Left ventricle myocardium inferior (tissue), 1 donor: ENCODE results near the gene RYR2. TPM values are rescaled to one million over a fixed set of nuclear protein-coding genes. Genes with fewer than 3 reads are reported as not detected.

Experiments used
- DNase-seq: peaks from one replicate; pipeline ENCODE4 v3.0.0-alpha.2; 2020
- H3K27ac ChIP-seq: fragments of 200-600 bp; replicated peaks from 2 replicates; pipeline ENCODE4 v1.8.0; 2021
- H3K27me3 ChIP-seq: fragments of 200-600 bp; 2 replicates; pipeline ENCODE4 v1.8.0; 2021; ENCODE audit warnings: low read depth
- H3K36me3 ChIP-seq: fragments of 200-600 bp; 2 replicates; pipeline ENCODE4 v1.8.0; 2021
- H3K4me1 ChIP-seq: fragments of 200-600 bp; 2 replicates; pipeline ENCODE4 v1.8.0; 2021
- H3K4me3 ChIP-seq: fragments of 200-600 bp; 2 replicates; pipeline ENCODE4 v1.8.0; 2021; ENCODE audit warnings: mild to moderate bottlenecking, moderate library complexity
- H3K9me3 ChIP-seq: fragments of 200-600 bp; replicated peaks from 2 replicates; pipeline ENCODE4 v1.8.0; 2021
- CTCF ChIP-seq: fragments of 200-600 bp; IDR thresholded peaks from 2 replicates; pipeline ENCODE4 v1.8.0; 2021; ENCODE audit warnings: antibody characterized with exemption, mild to moderate bottlenecking, borderline replicate concordance
- intact Hi-C: fragments of 100-400 bp; cut with micrococcal nuclease; formaldehyde crosslinking; loops from one replicate; pipeline ENCODE4 v1.11.0; 2022
- total RNA-seq: library from RNA; stranded (reverse); fragmentation: NEBNext Ultra II Directional; extraction: Animal tissue kit (Norgen Biotek cat#: 25700); gene quantifications from one replicate; pipeline ENCODE4 v1.2.1, GENCODE V29; 2021
- donor health status: DM: no; HTN: yes; CAD: no; lungs with severe emphysema.

RYR2 gene
- total RNA-seq, 1 donor from 2014 or later = 783 TPM

- Histone ChIP-seq H3K9me3 (no peaks in the 10 kb centered on the region), H3K4me3 (no peak overlapping the region), H3K4me1 (peaks cover 86% of the 10 kb centered on the region), H3K27ac (peak overlapping the region; percentile 28), H3K36me3 (no peaks in the 10 kb centered on the region), H3K27me3 (no peaks in the 10 kb centered on the region)
- DNase-seq = no peak
- no peak for TF ChIP-seq CTCF
- intact Hi-C loops = no loop called here
Measured at GRCh38 chr1:237316352-237316751, 274.4 kb downstream of the RYR2 start.

- Histone ChIP-seq H3K4me1 (peaks cover 96% of the 10 kb centered on the region), H3K27ac (no peak overlapping the region), H3K27me3 (no peaks in the 10 kb centered on the region), H3K9me3 (no peaks in the 10 kb centered on the region), H3K36me3 (no peaks in the 10 kb centered on the region), H3K4me3 (no peak overlapping the region)
- no peak for DNase-seq
- intact Hi-C loops = no loop called here
- TF ChIP-seq CTCF = no peak
Measured at GRCh38 chr1:237318748-237319147, 276.8 kb downstream of the RYR2 start.

GRCh38 chr1:237320890-237321289, 278.9 kb downstream of the RYR2 start:
- intact Hi-C loops = no loop called here
- no peak overlapping the region for H3K4me3 ChIP-seq
- peak overlapping the region; percentile 53 for H3K27ac ChIP-seq
- DNase-seq = no peak
- no peak for TF ChIP-seq CTCF
- no peaks in the 10 kb centered on the region for H3K27me3 ChIP-seq
- H3K36me3 ChIP-seq = no peaks in the 10 kb centered on the region
- no peaks in the 10 kb centered on the region for H3K9me3 ChIP-seq
- H3K4me1 ChIP-seq = peaks cover 99% of the 10 kb centered on the region

GRCh38 chr1:237324226-237324625, 282.2 kb downstream of the RYR2 start:
- intact Hi-C loops = no loop called here
- TF ChIP-seq CTCF = no peak

GRCh38 chr1:237327061-237327460, 285.1 kb downstream of the RYR2 start:
- H3K27me3 ChIP-seq = no peaks in the 10 kb centered on the region
- H3K9me3 ChIP-seq = no peaks in the 10 kb centered on the region
- H3K36me3 ChIP-seq = no peaks in the 10 kb centered on the region
- H3K4me1 ChIP-seq = peaks cover 78% of the 10 kb centered on the region
- DNase-seq = no peak
- H3K4me3 ChIP-seq = no peak overlapping the region
- intact Hi-C loops = no loop called here
- H3K27ac ChIP-seq = no peak overlapping the region
- no peak for TF ChIP-seq CTCF

More at GRCh38 chr1:237324226-237324625, 282.2 kb downstream of the RYR2 start:
- H3K27ac ChIP-seq = peak overlapping the region; percentile 21
- no peaks in the 10 kb centered on the region for H3K27me3 ChIP-seq
- H3K4me1 ChIP-seq = peaks cover 93% of the 10 kb centered on the region
- DNase-seq = no peak
- no peaks in the 10 kb centered on the region for H3K9me3 ChIP-seq
- no peaks in the 10 kb centered on the region for H3K36me3 ChIP-seq
- no peak overlapping the region for H3K4me3 ChIP-seq

GRCh38 chr1:237340892-237341291, 298.9 kb downstream of the RYR2 start:
- no peaks in the 10 kb centered on the region for H3K9me3 ChIP-seq
- H3K4me3 ChIP-seq = no peak overlapping the region
- TF ChIP-seq CTCF = no peak
- peaks cover 85% of the 10 kb centered on the region for H3K4me1 ChIP-seq
- DNase-seq = no peak
- H3K27me3 ChIP-seq = no peaks in the 10 kb centered on the region
- peaks cover 4% of the 10 kb centered on the region for H3K36me3 ChIP-seq
- no peak overlapping the region for H3K27ac ChIP-seq
- intact Hi-C loops = no loop called here
